HG03045 (cell line): ENCODE measurements around the gene CTCF.

Experiments
- ATAC-seq: cut with Tn5 transposase; IDR thresholded peaks from one replicate; pipeline ENCODE4 v1.9.1; 2021; ENCODE audit warnings: mild to moderate bottlenecking, moderate library complexity; ENCODE audit not compliant: unreplicated experiment

Gene CTCF

GRCh38 chr16:67662653-67663010, 100.3 kb downstream of the CTCF start:
- ATAC-seq, result no peak

GRCh38 chr16:67663151-67663876, 101.0 kb downstream of the CTCF start:
- no peak for ATAC-seq

GRCh38 chr16:67663877-67664222, 101.5 kb downstream of the CTCF start:
- no peak for ATAC-seq

- no peak for ATAC-seq
Observed at GRCh38 chr16:67664258-67664657, 101.9 kb downstream of the CTCF start.

- ATAC-seq, result no peak
Observed at GRCh38 chr16:67664871-67665270, 102.5 kb downstream of the CTCF start.

GRCh38 chr16:67665598-67665997, 103.3 kb downstream of the CTCF start:
- ATAC-seq, result no peak

GRCh38 chr16:67666032-67666551, 103.8 kb downstream of the CTCF start:
- ATAC-seq, result peak; percentile 6

GRCh38 chr16:67666559-67667452, 104.5 kb downstream of the CTCF start, which contains the start of the genes C16orf86 and ENKD1:
TSS of gene C16orf86 (plus strand) at chr16:67666814. CDS start at chr16:67666971, 157 bp downstream.
TSS of gene ENKD1 (minus strand) at chr16:67666750. CDS start at chr16:67666442, 308 bp downstream.
- ATAC-seq, result peak; percentile 51

- ATAC-seq, result no peak
Observed at GRCh38 chr16:67667453-67667816, 105.1 kb downstream of the CTCF start.

GRCh38 chr16:67667817-67668494, 105.6 kb downstream of the CTCF start:
- ATAC-seq, result peak; percentile 57

- ATAC-seq, result no peak
Observed at GRCh38 chr16:67668495-67669157, 106.3 kb downstream of the CTCF start.

- ATAC-seq, result no peak
Observed at GRCh38 chr16:67669499-67670101, 107.3 kb downstream of the CTCF start.

GRCh38 chr16:67672306-67672705, 110.0 kb downstream of the CTCF start:
- ATAC-seq, result no peak

- ATAC-seq, result no peak
Observed at GRCh38 chr16:67672739-67673662, 110.7 kb downstream of the CTCF start.

- ATAC-seq, result no peak
Observed at GRCh38 chr16:67673712-67674580, 111.6 kb downstream of the CTCF start.

- no peak for ATAC-seq
Observed at GRCh38 chr16:67674851-67675578, 112.7 kb downstream of the CTCF start.

GRCh38 chr16:67675579-67675935, 113.2 kb downstream of the CTCF start:
- no peak for ATAC-seq

GRCh38 chr16:67675999-67676398, 113.7 kb downstream of the CTCF start:
- ATAC-seq, result no peak
